WTC11 (cell line): ENCODE results near the gene CLNK. TPM values are rescaled to one million over a fixed set of nuclear protein-coding genes. Genes with fewer than 3 reads are reported as not detected.

Experiments used
- ATAC-seq: fragments of 200-7000 bp; cut with Tn5 transposase; 2 replicates; pipeline ENCODE4 v1.10.0; 2021; ENCODE audit warnings: mild to moderate bottlenecking, moderate library complexity
- CTCF ChIA-PET: fragments of 300-600 bp; sonication (Branson Sonifier 250); formaldehyde crosslinking; loops from one replicate; lab custom pipeline; 2021; ENCODE audit warnings: antibody characterized with exemption; lab: Charles Lee
- POLR2A ChIA-PET: fragments of 350-600 bp; sonication (Branson Sonifier 250); formaldehyde crosslinking; loops from one replicate; lab custom pipeline; 2021; ENCODE audit warnings: antibody characterized with exemption; lab: Charles Lee
- DNase-seq: peaks from one replicate; pipeline ENCODE4 v3.0.0; 2021; ENCODE audit warnings: low spot score
- H3K27ac Mint-ChIP-seq: 2 replicates; pipeline ENCODE4 v1.8.0; 2021; ENCODE audit warnings: mixed read lengths
- H3K27me3 Mint-ChIP-seq: 2 replicates; pipeline ENCODE4 v1.8.0; 2021; ENCODE audit warnings: low read depth, mild to moderate bottlenecking, moderate library complexity, mixed read lengths
- H3K36me3 Mint-ChIP-seq: 2 replicates; pipeline ENCODE4 v1.8.0; 2021; ENCODE audit warnings: mixed read lengths
- H3K4me1 Mint-ChIP-seq: 2 replicates; pipeline ENCODE4 v1.8.0; 2022; ENCODE audit warnings: mixed read lengths
- H3K4me3 Mint-ChIP-seq: 2 replicates; pipeline ENCODE4 v1.8.0; 2021; ENCODE audit warnings: mild to moderate bottlenecking, moderate library complexity, mixed read lengths
- H3K9me3 Mint-ChIP-seq: 2 replicates; pipeline ENCODE4 v1.8.0; 2021; ENCODE audit warnings: mixed read lengths
- AR ChIP-seq: fragments of 250-450 bp; sonication (Bioruptor Pico); IDR thresholded peaks from 2 replicates; pipeline ENCODE4 v1.9.0; 2021; ENCODE audit warnings: mild to moderate bottlenecking
- ARID4B ChIP-seq: sonication (generic); formaldehyde crosslinking; IDR thresholded peaks from 2 replicates; pipeline ENCODE4 v1.8.0; 2023; ENCODE audit warnings: missing genetic modification reagents, mild to moderate bottlenecking, borderline replicate concordance
- CBFB ChIP-seq: sonication (generic); formaldehyde crosslinking; IDR thresholded peaks from 2 replicates; pipeline ENCODE4 v1.8.1; 2022; ENCODE audit warnings: mild to moderate bottlenecking, low read depth, missing genetic modification reagents
- FOXJ3 ChIP-seq: sonication (generic); formaldehyde crosslinking; IDR thresholded peaks from 2 replicates; pipeline ENCODE4 v1.9.0; 2021; ENCODE audit warnings: missing genetic modification reagents, mild to moderate bottlenecking, borderline replicate concordance
- FOXK1 ChIP-seq: sonication (generic); formaldehyde crosslinking; IDR thresholded peaks from 2 replicates; pipeline ENCODE4 v1.8.0; 2022; ENCODE audit warnings: mild to moderate bottlenecking, moderate library complexity, missing genetic modification reagents
- GTF2I ChIP-seq: fragments of 250-450 bp; sonication (Bioruptor Pico); conservative IDR thresholded peaks from 2 replicates; pipeline ENCODE4 v1.4.0; 2021; ENCODE audit warnings: mild to moderate bottlenecking
- HMGA2 ChIP-seq: fragments of 250-450 bp; sonication (Bioruptor Pico); IDR thresholded peaks from 2 replicates; pipeline ENCODE4 v1.4.0; 2021; ENCODE audit warnings: mild to moderate bottlenecking, moderate library complexity
- KAT7 ChIP-seq: sonication (generic); formaldehyde crosslinking; IDR thresholded peaks from 2 replicates; pipeline ENCODE4 v1.8.1; 2023; ENCODE audit warnings: missing genetic modification reagents, mild to moderate bottlenecking, borderline replicate concordance
- SP1 ChIP-seq: sonication (generic); formaldehyde crosslinking; conservative IDR thresholded peaks from 2 replicates; pipeline ENCODE4 v1.8.1; 2022; ENCODE audit warnings: missing genetic modification reagents
- ZNF671 ChIP-seq: fragments of 250-450 bp; sonication (Bioruptor Pico); IDR thresholded peaks from 2 replicates; pipeline ENCODE4 v1.8.0; 2021; ENCODE audit warnings: mild to moderate bottlenecking
- total RNA-seq: library from RNA; stranded (reverse); gene quantifications from 3 replicates; pipeline ENCODE4 v1.2.3, GENCODE V29; 2021
- TF ChIP-seq, protein P1 (sequence below): sonication (generic); formaldehyde crosslinking; IDR thresholded peaks from 2 replicates; pipeline ENCODE4 v1.8.1; 2023; ENCODE audit warnings: mild to moderate bottlenecking, missing genetic modification reagents
- TF ChIP-seq, protein P2 (sequence below): sonication (generic); formaldehyde crosslinking; IDR thresholded peaks from 2 replicates; pipeline ENCODE4 v1.8.0; 2023; ENCODE audit warnings: missing genetic modification reagents

CLNK gene
- total RNA-seq, 1 experiment from 2014 or later: not detected

- ATAC-seq (no peak), DNase-seq (no peak)
- POLR2A ChIA-PET: no interaction called here
- no peak overlapping the region for H3K27ac Mint-ChIP-seq
- H3K4me1 Mint-ChIP-seq: peaks cover 2% of the 10 kb centered on the region
- TF ChIP-seq ARID4B (CRISPR knock-in tag) (no peak), AR (CRISPR knock-in tag) (no peak)
- no peak overlapping the region for H3K4me3 Mint-ChIP-seq
- CTCF ChIA-PET: no interaction called here
- H3K27me3 Mint-ChIP-seq: no peaks in the 10 kb centered on the region; the same call in 1 of the 2 replicates
- H3K36me3 Mint-ChIP-seq: peaks cover 52% of the 10 kb centered on the region
- H3K9me3 Mint-ChIP-seq: peaks cover 73% of the 10 kb centered on the region
These were observed 3.5 kb upstream of the CLNK start for GRCh38 chr4:10688022-10688421.

GRCh38 chr4:10687526-10687925, 3.0 kb upstream of the CLNK start:
- no peak for TF ChIP-seq FOXJ3 (CRISPR knock-in tag)
- no peaks in the 10 kb centered on the region; the same call in 1 of the 2 replicates for H3K27me3 Mint-ChIP-seq
- no peak overlapping the region for H3K4me3 Mint-ChIP-seq
- DNase-seq (no peak), ATAC-seq (no peak)
- peaks cover 73% of the 10 kb centered on the region for H3K9me3 Mint-ChIP-seq
- H3K4me1 Mint-ChIP-seq: peaks cover 2% of the 10 kb centered on the region
- ChIA-PET POLR2A (no interaction called here), CTCF (no interaction called here)
- H3K27ac Mint-ChIP-seq: no peak overlapping the region
- peaks cover 50% of the 10 kb centered on the region for H3K36me3 Mint-ChIP-seq

GRCh38 chr4:10682397-10682796, 2.2 kb downstream of the CLNK start:
- Mint-ChIP-seq H3K27me3 (no peaks in the 10 kb centered on the region; the same call in 1 of the 2 replicates), H3K36me3 (peaks cover 40% of the 10 kb centered on the region), H3K27ac (no peak overlapping the region), H3K4me3 (no peak overlapping the region), H3K9me3 (peaks cover 57% of the 10 kb centered on the region), H3K4me1 (peaks cover 2% of the 10 kb centered on the region)
- ATAC-seq: no peak
- DNase-seq: no peak
- CTCF ChIA-PET: no interaction called here
- no peak for TF ChIP-seq CBFB (CRISPR knock-in tag)
- TF ChIP-seq, protein P1, sequence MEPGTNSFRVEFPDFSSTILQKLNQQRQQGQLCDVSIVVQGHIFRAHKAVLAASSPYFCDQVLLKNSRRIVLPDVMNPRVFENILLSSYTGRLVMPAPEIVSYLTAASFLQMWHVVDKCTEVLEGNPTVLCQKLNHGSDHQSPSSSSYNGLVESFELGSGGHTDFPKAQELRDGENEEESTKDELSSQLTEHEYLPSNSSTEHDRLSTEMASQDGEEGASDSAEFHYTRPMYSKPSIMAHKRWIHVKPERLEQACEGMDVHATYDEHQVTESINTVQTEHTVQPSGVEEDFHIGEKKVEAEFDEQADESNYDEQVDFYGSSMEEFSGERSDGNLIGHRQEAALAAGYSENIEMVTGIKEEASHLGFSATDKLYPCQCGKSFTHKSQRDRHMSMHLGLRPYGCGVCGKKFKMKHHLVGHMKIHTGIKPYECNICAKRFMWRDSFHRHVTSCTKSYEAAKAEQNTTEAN (CRISPR knock-in tag): no peak
- no peak for TF ChIP-seq FOXJ3 (CRISPR knock-in tag)
- no peak for TF ChIP-seq GTF2I (CRISPR knock-in tag)
- TF ChIP-seq ARID4B (CRISPR knock-in tag): no peak
- no peak for TF ChIP-seq SP1 (CRISPR knock-in tag)
- TF ChIP-seq HMGA2 (CRISPR knock-in tag): no peak
- no peak for TF ChIP-seq ZNF671
- no peak for TF ChIP-seq FOXK1 (CRISPR knock-in tag)
- no peak for TF ChIP-seq KAT7
- TF ChIP-seq, protein P2, sequence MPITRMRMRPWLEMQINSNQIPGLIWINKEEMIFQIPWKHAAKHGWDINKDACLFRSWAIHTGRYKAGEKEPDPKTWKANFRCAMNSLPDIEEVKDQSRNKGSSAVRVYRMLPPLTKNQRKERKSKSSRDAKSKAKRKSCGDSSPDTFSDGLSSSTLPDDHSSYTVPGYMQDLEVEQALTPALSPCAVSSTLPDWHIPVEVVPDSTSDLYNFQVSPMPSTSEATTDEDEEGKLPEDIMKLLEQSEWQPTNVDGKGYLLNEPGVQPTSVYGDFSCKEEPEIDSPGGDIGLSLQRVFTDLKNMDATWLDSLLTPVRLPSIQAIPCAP (CRISPR knock-in tag): no peak
- POLR2A ChIA-PET: no interaction called here
